GM12892 (cell line): ENCODE data around the gene KCTD13.

ENCODE experiments used
- POLR2A ChIP-seq: IDR thresholded peaks from 2 replicates; pipeline ENCODE4 v1.6.1; 2011; ENCODE audit warnings: low read depth, low read length, control low read depth
- POLR2AphosphoS5 ChIP-seq: IDR thresholded peaks from 2 replicates; pipeline ENCODE4 v1.6.1; 2011; ENCODE audit warnings: low read depth, low read length, control low read depth

DNA sequence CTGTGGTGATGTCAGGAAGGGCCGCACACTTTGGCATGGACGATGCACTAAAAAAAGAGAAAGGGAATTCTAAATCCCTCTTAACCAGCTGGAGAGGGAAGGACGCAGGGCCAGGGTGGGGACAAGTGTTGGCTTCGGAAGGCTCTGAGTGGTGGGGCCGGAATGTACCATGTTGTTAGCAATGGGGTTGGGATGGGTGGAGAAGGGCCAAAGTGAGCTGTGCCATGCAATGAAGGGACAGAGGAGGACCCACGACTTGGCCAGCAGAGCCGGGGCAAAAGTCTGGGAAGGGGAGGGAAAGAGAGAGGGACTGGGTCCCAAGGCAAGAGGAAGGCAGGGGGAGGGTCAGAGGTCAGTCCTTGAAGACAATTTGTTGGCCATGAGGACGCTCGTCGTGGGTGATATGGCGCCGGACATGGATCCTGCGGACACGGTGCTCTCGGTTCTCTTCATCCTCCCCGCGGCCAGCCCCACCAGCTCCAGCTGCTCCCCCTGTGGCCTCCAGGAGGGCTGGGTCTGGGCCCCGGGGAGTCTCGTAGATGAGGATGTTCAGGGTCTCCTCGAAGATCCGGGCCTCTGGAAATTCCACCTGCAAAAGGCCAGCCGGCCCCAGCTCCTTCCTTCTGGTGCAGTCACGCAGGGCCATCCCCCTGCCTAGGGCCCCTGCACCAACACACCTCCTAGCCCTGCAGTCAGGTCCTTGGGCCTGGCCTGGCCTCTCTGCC is 19.3 kb downstream of the KCTD13 start:
- TF ChIP-seq POLR2A (no peak), POLR2AphosphoS5 (no peak)
